ENCODE results near the gene RAD51D. TPM values are rescaled to one million over a fixed set of nuclear protein-coding genes. Genes with fewer than 3 reads are reported as not detected.

Gene RAD51D
- total and polyA plus RNA-seq, 10 of the 15 experiments (the other 5 are each of a cell fraction or from before 2014, with no cell fraction given): 2.6 to 29.3 (median 13.5) TPM

GRCh38 chr17:35080536-35080935 lies 39.1 kb downstream of the RAD51D start (continued):
- peak; percentile 67 for TF ChIP-seq SKIL (IDR thresholded peaks at IDR 0.05; ENCODE audit: low read depth, poor library complexity, severe bottlenecking)
- TF ChIP-seq RELB (IDR thresholded peaks at IDR 0.05; ENCODE audit: low read depth): peak; percentile 78; the same call in 1 of the 2 replicates
- TF ChIP-seq PRDM15 (CRISPR knock-in tag; IDR thresholded peaks at IDR 0.05): no peak
- TF ChIP-seq SUPT20H (IDR thresholded peaks at IDR 0.05; ENCODE audit: borderline replicate concordance, control insufficient read depth, low read depth, low read length): no peak
- no peak for TF ChIP-seq E2F8 (IDR thresholded peaks at IDR 0.05; ENCODE audit: low read depth, partially characterized antibody)
- TF ChIP-seq SIX5 (IDR thresholded peaks at IDR 0.05; ENCODE audit: low read depth, low read length, severe bottlenecking): no peak
- 0 out of 2 replicates have a peak, but pooled peaks have one; percentile 23 for TF ChIP-seq POLR2A (IDR thresholded peaks at IDR 0.05; ENCODE audit: low read depth, low read length)
- TF ChIP-seq CREM (IDR thresholded peaks at IDR 0.05; ENCODE audit: low read depth): peak; percentile 47; the same call in 1 of the 2 replicates
- TF ChIP-seq GATAD2B (conservative IDR thresholded peaks at IDR 0.05; ENCODE audit: low read depth): 0 out of 2 replicates have a peak, but pooled peaks have one; percentile 25
- 0 out of 2 replicates have a peak, but pooled peaks have one; percentile 35 for TF ChIP-seq MEF2A (IDR thresholded peaks at IDR 0.05; ENCODE audit: insufficient read depth, low read depth, low read length)
